GM18951 (cell line): ENCODE results near the gene ARL17B.
"Not testable (repeated sequence)": the region's sequence is repeated elsewhere in the genome, so short reads cannot be mapped to it uniquely, and the experiment has no call there.

Experiments
- in situ Hi-C: fragments of 300-500 bp; cut with MboI; formaldehyde crosslinking; loops from one replicate; pipeline ENCODE4 v1.12.0; 2022; ENCODE audit warnings: low sequenced_read_pairs, mixed read lengths, inconsistent platforms; ENCODE audit not compliant: unreplicated experiment

The ARL17B gene

DNA sequence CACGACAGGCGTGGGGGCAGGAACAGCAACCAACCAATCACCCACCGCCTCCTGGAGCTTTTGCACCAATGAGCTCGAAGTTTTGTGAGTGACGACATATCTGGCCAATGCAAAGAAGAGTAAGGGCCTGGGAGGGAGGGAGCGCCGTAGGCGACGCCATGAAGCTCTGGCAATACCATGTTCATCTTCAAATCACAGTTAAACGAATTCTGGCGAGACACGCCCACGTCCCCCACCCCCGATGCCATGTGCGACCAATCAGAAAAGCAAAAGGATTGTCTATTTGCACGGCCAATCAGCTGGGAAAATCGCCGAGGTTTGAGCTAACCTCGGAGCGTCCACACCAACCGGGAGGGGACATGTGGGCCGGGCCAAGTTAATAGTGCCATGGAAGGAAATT lies at the start of gene ARL17B:
ARL17B (minus strand) TSS at position 12 of the 400 bp plus-strand sequence. CDS start 3,369 bp downstream, outside the sequence.
- in situ Hi-C loops = loop anchor here (25.0 kb wide), 1 partner anchor 99 kb away; no protein-coding TSS in a partner anchor

DNA sequence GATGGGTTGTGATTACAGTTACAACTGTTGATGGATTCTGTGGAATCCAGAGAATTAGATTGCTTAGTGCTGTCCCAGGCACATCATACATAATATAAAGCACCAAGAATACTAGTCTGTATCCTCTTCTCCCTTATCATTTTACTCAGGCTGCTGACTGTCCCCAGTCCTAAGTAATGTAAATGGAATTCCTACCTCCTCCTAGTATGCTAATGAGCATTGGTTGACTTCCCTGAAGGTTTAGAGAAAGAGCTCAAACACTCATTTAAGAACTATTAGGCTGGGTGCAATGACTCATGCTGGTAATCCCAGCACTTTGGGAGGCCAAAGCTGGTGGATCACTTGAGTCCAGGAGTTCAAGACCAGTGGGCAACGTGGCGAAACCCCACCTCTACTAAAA lies 48.3 kb upstream of the ARL17B start:
- in situ Hi-C loops = not testable (repeated sequence)

DNA sequence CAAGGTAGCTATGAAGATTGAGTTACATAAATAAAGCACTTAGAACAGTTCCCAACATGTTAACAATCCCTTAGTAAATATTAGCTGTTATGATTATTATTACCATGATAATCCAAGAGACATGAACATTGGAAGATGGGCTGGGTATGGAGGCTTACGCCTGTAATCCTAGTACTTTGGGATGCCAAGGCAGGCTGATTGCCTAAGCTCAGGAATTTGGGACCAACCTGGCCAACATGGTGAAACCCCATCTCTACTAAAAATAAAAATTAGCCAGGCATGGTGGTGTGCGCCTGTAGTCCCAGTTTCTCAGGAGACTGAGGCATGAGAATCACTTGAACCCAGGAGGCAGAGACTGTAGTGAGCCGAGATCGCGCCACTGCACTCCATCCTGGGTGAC lies 45.6 kb upstream of the ARL17B start:
- in situ Hi-C loops = not testable (repeated sequence)

DNA sequence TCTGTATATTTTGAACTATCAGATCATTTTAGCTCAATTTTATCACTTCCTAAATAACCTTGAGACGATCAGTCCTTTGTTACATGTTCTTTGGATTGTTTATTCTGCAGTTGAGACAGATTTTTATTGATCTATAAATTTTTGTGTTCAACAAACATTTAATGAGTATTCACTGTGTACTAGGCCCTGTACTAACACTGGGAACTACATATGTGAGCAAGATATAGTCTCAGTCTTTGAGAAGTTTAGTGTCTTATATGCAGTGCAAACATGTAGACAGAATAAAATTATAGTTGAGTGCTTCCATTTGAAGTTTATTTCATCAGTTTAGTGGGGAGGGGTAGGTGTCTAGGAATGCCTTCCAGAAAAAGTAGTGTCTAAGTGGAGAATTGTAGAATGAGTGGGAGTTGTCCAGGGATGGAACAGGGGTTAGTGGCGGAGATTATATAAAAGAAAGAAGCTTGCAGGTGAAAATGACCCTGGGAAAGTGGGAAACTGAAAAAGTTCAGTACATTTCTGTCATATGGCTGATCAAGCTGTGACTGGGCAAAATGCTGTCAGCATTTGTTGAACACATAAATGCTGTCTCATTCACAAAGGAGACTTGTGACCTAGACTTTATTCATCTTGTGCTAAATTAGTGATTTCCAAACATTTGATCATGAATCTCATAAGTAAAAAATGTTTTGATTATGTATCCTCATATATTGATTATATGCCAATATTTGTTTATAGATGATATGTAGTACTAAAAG lies 39.6 kb upstream of the ARL17B start:
- in situ Hi-C loops = not testable (repeated sequence)

DNA sequence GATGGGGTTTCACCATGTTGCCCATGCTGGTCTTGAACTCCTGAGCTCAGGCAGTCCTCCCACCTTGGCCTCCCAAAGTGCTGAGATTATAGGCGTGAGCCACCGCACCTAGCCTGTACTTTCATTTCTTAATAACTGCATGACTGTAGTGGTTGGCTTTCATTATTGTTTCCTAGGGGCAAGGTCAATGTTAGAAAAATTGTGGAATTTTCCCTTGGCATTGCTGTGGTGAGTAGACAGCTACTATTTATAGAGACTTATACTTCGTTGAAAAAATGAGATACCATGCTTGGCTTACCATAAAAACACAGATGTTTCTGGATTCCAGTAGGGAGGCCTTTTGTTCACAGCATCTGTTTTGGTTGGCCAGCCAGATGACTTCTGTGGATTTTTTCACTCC lies 39.0 kb upstream of the ARL17B start:
- in situ Hi-C loops = not testable (repeated sequence)

DNA sequence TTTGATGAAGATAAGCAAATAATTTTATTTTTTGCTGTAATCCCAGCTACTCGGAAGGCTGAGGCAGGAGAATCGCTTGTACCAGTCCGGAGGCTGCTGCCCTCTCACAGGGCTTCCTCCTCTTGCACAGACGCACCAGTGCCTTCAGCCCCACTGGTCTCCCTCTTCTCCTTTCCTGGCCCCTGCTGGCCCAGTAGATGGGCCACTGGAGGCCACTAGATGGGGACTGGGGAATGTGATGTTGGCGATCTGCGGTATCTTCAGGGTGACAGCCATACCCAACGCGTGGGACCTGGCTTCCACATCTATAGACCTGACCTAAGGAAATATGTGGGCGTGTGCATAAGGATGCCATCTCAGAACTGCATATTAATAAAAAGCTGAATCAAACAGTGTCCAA lies 38.4 kb upstream of the ARL17B start:
- in situ Hi-C loops = not testable (repeated sequence)

- in situ Hi-C loops = not testable (repeated sequence)
These were observed 34.7 kb upstream of the ARL17B start for GRCh38 chr17:46396292-46396691.

- in situ Hi-C loops = not testable (repeated sequence)
These were observed 32.1 kb upstream of the ARL17B start for GRCh38 chr17:46393702-46394101.

- in situ Hi-C loops = not testable (repeated sequence)
These were observed 23.9 kb upstream of the ARL17B start for GRCh38 chr17:46385491-46385890.

GRCh38 chr17:46383118-46383517 lies 21.6 kb upstream of the ARL17B start:
- in situ Hi-C loops = not testable (repeated sequence)

DNA sequence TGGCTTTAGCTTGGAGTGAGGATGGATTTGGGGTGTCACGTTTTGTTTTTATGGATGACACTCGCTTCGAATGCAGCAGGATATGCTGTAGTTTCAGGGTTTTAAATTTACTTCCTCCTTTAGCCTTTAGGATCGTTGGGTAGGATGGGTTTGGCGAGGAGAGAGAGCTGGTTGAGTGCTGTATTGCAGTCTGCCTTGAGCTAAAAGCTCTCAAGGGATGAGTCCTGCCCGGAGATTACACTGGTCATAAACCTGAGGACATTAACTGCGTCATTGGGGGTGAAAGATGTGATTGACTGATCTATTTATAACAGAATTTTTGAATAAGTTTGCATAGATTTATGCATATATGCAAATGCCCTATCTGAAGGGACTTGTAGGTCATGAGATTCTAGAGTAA lies 11.9 kb upstream of the ARL17B start:
- in situ Hi-C loops = loop anchor here (25.0 kb wide), 1 partner anchor 111 kb away; no protein-coding TSS in a partner anchor

GRCh38 chr17:46372236-46373229 lies 11.0 kb upstream of the ARL17B start:
- in situ Hi-C loops = loop anchor here (25.0 kb wide), 1 partner anchor 110 kb away; no protein-coding TSS in a partner anchor

DNA sequence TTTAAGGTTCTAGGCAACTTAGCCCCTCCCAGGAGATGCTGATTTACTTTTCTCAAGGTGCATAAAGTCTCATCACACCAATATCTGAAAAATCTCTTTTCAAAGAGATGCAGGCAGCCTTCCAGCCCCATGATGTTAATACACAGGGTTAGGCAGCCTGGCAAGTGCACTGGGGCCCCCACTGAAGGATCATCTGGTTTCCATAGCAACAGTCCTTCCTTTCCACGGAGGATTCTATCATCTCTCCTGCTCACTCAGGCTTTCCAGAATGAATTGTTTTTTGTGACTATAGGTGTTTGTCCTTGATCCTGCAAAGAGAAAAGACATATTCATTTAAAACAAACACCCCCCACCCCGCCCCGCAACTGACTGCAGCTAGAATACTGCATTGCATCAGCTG lies 6.0 kb upstream of the ARL17B start:
- in situ Hi-C loops = loop anchor here (25.0 kb wide), 1 partner anchor 105 kb away; no protein-coding TSS in a partner anchor

DNA sequence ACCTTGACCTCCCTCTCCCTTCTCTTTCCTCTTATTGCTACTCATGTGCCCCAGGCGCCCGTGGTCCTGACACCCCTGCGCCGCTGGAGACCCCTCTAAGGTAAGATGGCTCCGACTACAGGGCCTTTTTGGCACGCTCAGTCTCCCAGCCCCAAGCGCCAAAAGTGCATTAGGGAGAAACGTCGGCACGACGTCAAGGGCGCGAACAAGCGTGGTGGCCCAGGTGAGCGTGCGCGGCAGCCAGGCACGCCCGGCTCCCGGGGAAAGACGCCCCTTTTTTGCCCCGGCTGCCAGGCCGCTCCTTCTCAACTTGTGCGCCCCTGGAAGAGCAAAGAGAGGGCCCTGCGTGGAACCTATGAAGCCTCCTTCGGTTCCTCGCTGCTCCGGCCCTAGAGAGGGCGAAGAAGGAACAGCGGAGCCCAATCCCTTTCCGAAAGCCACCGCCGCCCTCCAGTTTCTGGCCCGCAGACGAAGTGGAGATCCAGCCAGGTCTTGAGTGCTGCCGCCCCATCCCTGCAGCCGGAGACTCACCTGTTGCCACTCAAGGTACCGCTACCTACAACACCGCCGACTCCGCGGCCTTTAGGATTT lies 326 bp downstream of the ARL17B start:
- in situ Hi-C loops = loop anchor here (25.0 kb wide), 1 partner anchor 99 kb away; no protein-coding TSS in a partner anchor

GRCh38 chr17:46353856-46354255 lies 7.7 kb downstream of the ARL17B start:
- in situ Hi-C loops = loop anchor here (25.0 kb wide), 1 partner anchor 92 kb away; no protein-coding TSS in a partner anchor

DNA sequence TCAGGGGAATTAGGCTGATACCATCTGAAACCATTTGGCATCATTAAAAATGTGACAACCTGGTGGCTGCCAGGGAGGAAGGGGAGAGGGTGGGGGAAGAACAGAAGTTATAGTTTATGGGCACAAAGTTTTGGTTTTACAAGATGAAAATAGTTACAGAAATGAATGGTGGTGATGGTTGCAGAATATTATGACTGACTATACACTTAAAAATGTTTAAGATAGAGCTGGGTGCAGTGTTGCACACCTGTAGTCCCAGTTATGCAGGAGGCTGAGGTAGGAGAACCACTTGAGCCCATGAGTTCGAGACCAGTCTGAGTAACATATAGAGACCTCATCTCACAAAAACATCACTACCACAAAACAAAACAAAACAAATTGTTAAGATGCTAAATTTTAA lies 12.5 kb downstream of the ARL17B start:
- in situ Hi-C loops = not testable (repeated sequence)

DNA sequence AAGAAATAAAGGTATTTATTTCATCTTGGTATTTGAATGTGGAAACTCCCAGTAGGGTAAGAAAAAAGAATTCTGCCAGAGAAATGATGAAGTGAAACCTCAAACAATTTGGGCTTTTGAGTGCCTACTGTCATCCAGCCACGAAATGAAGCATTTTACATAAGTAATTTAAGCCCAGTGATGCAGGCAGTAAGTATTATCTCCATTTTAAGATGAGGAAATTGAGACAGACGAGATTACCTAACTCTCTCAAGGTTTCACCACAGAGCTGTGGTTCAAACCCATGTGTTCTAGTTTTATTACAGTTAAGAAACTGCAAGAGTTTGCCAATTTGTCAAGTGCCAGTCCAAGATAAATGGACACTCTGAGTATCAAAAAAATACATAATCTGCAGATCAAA lies 13.2 kb downstream of the ARL17B start:
- in situ Hi-C loops = not testable (repeated sequence)

DNA sequence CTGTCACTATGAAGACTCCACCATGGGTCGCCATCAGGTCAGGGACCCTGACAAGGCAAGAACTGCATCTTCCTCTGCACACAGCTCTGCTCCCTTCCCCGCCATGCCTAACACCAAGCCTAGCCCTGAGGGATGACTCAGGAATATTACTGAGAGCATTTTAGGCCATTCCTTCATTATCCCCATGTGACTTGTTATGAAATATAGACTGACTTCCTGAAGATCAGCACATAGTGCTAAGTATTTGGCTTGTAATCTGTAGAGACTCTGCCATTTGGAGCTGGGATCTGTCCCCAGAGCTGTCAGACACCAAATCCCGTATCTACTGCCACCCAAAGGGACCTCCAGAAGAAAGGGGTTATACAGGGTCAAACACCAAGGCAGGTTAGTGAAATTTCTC lies 19.4 kb downstream of the ARL17B start:
- in situ Hi-C loops = not testable (repeated sequence)

GRCh38 chr17:46341220-46341619 lies 20.3 kb downstream of the ARL17B start:
- in situ Hi-C loops = not testable (repeated sequence)

GRCh38 chr17:46294831-46295230 lies 66.7 kb downstream of the ARL17B start, which contains the start of gene LRRC37A:
Gene LRRC37A (plus strand): TSS chr17:46295131. CDS start chr17:46295134, 3 bp downstream.
- in situ Hi-C loops = not testable (repeated sequence)
